Daoy (cell line): ENCODE measurements around the gene SYNE1. TPM values are rescaled to one million over a fixed set of nuclear protein-coding genes. Genes with fewer than 3 reads are reported as not detected.
A peak's percentile ranks its signal among the peaks of the same experiment; 100 is the strongest.

Experiments
- DNase-seq: peaks from one replicate; pipeline ENCODE4 v3.0.0-alpha.2; 2015; ENCODE audit warnings: low read depth
- total RNA-seq: library from RNA; depleted of rRNA; stranded (reverse); fragments of >200 nt; shearing (Covaris generic); gene quantifications from 2 replicates; pipeline ENCODE4 v1.2.3, GENCODE V29; 2014

The SYNE1 gene
- total RNA-seq, 1 experiment from 2014 or later: 8.7 TPM

DNA sequence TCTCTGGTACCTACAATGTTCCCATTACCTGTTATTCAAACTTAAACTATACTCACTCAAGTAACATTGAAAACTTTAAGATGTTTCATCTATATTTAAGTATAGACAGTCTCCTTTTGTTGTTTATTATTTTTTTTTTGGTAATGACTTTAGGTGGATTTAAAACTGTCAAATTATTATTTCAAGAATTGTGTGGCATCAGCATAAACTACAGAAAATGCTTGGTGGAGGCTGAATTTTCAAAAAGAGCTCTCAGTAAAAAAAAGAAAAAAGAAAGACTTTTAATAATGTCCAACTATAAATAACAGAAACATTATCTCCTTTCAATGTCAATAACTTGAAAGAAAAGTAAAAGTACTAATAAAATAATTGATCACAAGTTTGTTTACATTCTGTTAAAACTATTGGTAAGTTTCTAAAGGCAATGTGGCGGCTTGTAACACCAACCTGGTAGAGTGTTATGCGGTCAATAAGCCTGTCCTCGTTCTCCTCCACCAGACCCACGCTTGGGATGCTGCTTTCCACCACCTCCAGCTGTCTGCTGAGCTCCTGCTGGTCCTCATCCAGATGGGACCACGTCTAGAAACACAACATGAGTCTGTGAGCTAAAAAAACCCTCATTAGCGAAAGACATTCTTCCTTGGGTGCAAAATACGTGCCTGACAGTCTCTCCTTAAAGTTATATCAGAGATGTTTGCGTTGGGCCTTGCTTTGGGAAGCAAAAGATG is 400.6 kb downstream of the SYNE1 start:
- DNase-seq: no peak

GRCh38 chr6:152233547-152234320 is 403.4 kb downstream of the SYNE1 start:
- DNase-seq: no peak

DNA sequence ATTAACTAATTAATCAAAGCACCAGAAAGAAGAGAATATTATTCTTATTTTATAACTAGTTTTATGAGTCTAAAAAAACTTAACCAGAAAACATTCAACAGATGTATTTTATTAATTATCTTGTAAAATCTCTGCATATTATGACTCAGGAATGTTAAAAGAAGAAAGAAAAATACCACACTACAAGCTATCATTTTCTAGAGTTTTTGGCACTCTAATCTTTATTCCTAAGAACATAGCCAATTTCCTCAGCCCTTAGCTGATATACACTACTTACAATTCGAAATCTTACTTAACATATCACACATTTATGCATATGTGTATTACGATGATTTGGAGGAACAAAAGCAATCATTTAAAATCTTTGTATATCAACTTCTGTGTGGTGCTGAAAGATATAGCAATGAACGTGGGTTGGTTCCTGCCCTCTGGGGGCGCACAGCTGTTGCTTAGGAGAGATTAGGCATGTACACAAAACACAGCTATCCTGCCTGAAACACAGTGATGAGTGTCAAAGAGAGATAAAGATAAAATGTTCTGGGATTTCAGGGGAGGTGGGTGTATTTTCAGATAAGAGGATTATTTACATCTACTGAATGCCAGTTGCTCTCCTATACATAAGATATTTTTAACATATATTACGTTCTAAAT is 404.5 kb downstream of the SYNE1 start:
- peak; percentile 35 for DNase-seq

DNA sequence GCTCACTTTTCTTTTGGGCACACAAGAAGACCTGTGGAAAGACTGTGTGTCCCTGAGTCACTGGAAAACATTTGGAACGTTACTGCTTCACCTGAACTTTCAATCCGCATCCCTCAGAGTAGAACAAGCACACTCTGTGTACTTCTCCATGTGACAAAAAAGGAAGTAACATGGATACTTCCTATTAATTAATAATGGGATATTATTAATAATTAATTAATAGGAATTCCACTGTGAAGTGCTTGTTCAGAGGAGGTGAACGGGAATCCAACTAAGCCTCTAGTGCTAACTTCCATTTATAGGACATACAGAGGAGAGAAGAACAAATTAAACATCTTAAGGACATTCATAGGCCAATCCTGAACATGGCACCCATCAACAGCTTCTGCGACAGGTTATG is 407.8 kb downstream of the SYNE1 start:
- DNase-seq: no peak

DNA sequence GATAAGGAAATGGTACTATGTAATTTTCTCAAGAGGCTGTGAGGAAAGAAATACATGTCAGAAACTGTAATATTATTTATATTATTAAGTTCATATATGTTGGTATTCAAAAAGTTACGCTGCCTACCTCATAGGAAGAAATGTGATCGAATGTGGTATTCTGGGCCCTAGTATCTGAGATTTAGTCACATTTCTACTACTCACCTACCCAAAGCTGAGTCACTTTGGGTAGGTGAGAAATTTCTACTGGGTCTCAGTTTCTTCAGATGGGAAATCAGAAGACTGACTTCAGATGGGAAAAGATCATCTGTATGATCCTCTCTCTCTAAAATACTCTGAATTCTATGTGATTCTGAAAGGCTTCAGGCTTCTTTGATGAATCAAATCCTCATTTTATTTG is 411.0 kb downstream of the SYNE1 start:
- DNase-seq: no peak

DNA sequence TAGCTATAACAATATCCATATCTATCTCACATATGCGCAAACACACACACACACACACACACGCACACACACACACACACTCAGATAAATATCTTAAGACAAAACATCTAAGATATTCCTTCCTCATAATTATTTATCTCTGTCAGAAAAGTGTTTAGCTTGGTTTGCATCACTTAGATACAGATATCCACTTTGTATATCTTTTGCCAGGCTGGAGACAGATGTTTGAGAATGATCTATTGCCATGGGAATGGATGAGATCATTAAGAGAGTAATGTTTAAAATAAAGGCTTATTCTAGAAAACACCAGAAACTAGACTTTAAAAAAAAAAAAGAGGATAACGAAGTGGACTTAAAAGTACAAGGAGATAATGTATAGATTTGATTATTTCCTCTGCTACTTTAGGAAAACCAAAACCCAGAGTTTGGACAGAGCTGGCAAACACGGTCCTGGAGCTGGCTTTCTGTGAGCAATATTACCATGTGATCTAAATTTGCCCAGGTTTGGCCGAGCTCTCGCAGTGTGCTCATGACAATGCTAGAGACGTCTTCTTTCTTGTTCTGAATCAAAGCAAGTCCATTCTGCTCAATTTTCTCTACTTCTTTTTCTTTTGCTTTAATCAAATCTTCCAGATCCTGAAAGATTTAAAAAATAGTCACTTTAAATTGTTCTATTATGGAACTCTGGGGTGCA is 411.8 kb downstream of the SYNE1 start:
- DNase-seq: no peak

DNA sequence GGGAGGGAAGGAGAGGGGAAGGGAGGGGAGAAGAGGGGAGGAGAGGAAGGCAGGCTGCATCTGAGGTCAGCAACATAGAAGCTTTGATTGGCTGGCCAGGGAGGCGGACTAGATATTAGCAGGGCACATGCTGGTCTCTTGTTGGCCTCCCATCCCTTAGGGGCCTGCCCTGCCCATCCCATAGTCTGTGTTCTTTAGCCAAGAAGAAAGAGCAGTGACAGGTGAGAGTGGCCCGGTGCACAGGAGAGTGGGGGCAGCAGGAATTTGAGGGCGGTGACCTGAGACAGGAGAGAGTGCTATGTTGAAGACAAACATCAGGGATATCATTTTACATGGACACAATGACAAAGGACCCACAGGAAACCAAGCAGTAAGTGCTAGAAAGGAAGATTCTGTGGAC is 413.5 kb downstream of the SYNE1 start:
- no peak for DNase-seq

DNA sequence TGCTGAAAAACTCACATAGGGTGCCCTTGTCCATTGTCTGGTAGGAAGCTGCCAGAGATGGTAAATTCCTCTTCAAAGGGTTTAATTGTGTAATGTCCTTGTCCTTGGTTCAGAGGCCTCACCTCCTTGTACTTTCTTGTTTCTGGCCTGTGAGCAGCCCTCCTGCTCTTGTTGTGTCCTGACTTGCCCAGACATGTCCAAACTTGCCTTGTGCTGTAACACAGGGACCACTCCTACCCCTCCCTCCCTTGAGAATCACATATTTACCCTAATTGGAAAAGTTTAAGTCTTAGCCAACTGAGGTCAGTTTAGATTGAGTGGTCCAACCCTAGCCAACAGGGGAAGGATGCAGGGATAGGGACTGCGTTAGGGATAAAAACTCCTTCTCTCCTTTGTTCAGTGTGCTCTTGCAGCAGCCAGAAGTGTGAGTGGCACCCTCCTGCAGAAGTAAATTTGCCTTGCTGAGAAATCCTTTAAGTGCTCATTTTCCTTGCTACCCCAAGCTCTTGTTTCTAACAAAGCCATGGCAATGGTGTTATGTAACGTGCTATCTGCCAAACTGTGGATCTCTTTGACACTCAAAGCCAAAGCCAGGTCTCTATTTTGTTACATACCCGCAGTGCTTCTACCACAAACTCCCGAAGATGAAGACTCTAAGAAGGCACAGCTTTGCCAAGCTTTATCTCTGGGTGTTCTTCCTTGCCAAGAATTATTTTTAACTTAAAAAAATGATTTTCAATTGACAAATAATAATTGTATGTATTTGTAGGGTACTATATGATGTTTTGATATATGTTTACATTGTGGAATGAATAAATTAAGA is 415.1 kb downstream of the SYNE1 start:
- no peak for DNase-seq

DNA sequence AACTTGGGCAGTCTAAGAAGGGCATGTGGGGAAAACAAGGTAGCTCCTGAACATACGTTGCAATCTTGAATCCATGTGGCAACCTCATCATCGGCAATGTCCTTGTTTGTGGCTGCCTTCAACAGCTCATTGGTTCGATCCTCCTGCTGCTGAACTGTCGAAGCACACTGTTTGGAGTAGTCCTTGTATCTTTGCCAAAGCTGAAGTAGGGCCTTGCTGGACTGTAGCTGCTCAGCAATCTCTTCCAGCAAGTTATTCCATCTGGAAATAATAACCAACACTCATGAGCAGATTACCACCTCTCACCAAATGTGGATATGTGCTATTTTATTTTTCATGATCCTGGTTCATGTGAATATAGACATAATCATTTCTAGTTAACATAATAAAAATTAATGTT is 416.4 kb downstream of the SYNE1 start:
- DNase-seq: no peak

- no peak for DNase-seq
Measured at GRCh38 chr6:152218887-152219286, 418.3 kb downstream of the SYNE1 start.

DNA sequence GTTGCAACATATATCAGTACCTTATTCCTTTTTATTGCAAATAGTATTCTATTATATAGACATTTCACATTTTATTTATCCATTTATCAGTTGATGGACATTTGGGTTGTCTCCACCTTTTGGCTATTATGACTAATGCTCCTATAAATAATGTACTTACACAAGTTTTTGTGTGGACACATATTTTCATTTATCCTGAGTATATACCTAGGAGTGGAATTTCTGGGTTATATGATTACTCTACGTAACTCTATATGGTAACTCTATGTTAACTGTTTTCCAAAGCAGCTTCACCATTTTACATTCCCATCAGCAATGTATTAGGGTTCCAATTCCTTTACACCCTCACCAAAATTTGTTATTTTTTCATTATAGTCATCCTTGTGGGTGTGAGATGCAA is 424.7 kb downstream of the SYNE1 start:
- DNase-seq: no peak

DNA sequence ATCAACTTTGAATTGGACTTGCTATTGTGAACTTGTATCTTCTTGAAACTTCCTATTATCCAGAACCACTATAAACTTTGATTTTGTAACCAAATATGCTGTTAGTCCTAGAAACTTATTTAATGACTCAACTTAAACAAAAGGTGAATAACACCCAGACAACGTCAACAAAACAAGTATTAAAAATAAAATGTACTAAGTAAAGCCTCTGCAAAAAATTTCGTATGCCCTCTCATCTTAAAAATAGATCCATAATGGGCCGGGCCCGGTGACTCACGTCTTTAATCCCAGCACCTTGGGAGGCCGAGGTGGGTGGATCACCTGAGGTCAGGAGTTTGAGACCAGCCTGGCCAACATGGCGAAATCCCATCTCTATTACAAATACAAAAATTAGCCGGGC is 428.0 kb downstream of the SYNE1 start:
- DNase-seq: no peak

DNA sequence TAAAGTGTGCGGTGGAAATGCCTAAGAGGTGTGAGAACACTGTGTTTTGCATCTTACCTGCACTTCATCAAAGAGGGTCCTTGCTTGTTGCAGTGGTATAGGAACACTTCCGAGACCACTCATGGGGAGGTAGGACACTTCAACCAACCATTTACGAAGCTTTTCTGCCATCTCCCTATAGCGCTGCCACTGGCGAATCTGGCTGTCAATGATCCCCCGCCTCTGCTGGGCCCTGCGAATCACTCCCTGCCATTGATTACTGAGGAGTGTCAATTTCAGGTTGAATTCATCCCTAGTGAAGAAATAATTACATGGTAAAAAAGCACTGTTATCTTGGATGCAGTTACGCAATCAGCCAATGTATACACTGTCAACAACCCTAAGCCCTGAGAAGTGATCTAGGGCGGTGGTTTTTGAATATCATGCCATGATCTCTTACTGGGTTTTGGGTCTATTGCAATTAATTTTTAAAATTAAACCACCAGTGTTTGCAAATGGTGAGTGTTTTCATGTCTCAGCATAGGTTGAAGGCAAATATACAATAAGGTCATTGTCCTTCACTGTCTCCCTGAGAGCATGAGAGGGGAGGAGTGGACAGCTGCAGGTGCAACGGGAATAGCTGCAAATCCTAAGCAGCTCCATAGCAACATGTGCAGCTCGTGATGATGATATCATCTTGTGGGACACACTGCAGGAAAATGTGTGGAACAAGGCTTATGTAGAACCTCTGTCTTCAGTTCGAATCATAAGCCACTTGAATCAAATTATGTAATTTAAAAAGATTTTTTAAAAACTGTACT is 429.0 kb downstream of the SYNE1 start:
- no peak for DNase-seq

GRCh38 chr6:152206072-152206818 is 430.9 kb downstream of the SYNE1 start:
- peak; percentile 13 for DNase-seq

DNA sequence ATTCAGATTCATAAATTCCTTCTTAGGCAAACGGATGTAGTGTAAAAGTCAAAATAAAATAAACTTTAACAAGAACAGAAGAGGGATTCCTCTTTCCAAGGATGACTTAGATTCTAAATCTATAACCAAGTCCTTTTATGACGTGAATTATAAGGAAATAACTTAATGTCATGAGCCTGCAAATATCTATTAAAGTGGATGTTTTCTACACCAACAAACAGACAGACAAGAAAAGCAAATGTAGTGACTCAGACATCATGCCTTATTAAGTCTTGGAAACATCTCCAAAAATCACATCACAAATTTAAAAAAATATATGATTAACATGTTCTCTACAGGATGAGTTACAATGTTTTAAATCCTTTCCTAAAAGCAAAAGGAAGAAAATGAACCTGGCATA is 432.6 kb downstream of the SYNE1 start:
- DNase-seq: no peak

- no peak for DNase-seq
Measured at GRCh38 chr6:152201120-152201519, 436.0 kb downstream of the SYNE1 start.

- DNase-seq: no peak
Measured at GRCh38 chr6:152195896-152196295, 441.3 kb downstream of the SYNE1 start.

DNA sequence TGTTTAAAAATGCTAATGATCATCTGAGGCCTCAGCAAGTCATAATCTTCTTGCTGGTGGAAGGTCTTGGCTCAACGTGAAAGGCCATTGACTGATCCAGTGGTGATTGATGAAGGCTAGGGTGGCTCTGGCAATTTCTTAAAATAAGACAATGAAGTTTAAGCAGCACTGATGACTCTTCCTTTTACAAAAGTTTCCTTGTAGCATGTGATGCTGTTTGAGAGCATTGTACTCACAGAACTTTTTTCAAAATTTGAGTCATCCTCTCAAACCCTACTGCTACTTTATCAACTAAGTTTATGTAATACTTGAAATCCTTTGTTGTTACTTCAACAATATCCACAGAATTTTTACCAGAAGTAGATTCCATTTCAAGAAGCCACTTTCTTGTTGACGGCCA is 447.4 kb downstream of the SYNE1 start:
- DNase-seq: no peak

- DNase-seq: no peak
Measured at GRCh38 chr6:152188011-152188410, 449.2 kb downstream of the SYNE1 start.

DNA sequence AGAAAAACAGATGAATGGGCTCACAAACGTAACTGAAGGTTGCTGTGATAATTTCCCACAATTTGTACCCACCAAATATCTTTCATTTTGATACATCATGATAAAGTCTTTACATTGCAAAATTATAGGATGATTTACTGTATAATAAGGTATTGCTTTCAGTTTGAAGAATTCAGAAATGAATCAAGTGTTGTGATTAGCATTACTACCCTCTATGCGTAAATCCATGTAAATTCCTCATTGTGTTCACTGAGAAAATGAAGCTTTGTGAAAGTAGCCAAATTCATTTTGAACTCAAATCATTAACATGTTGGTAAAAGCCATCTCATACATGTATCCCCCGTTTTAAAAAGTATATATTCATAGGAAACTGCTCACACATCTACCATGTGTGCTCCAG is 450.3 kb downstream of the SYNE1 start:
- DNase-seq: no peak
